DMS53 treated with DMSO at 0.1 percent for 48 hours (cell line): ENCODE measurements around the gene AACS.
"Not testable (repeated sequence)": the region's sequence is repeated elsewhere in the genome, so short reads cannot be mapped to it uniquely, and the experiment has no call there.

Experiments
- DNase-seq: peaks from one replicate; lab custom pipeline; 2025; ENCODE audit not compliant: unreplicated experiment; lab: John Stamatoyannopoulos, UW

Gene AACS

DNA sequence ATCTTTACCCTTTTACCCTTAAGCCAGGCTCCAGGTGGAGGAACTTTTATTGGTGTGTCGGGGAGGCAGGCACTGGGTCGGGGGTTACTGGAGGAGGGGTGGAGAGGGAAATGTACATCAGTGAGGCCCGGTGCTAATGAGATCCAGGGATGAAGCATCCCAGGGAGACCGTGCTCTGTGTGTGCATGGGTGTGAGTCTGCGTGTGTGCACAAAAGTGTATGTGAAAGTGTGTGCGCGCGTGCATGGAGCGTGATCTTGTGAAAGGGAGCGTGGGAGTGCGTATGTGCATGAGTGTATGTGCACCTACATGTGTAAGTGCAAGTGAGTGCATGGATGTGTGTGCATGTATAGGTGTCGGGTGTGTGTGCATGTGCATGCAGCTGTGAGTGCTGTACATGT is 55.3 kb downstream of the AACS start:
- DNase-seq = no peak

DNA sequence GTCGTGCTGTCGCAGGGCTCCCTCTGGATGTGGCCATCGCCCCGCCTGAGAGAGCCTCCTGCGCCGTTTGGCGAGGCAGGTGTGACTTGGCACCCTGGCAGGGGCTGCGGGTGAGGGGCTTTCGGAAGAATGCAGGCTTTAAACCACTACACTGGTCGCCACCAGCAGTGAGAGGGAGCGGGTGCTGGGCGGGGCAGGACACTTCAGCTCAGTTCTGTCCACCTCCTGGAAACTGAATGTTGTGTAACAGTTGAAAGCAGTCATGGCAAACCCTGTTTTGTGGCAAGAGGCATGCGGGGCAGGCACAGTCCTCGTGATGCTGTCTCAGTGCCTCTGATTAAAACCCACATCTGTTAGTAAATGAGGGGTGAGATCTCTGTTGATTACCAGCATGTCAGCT is 55.9 kb downstream of the AACS start:
- DNase-seq = no peak

DNA sequence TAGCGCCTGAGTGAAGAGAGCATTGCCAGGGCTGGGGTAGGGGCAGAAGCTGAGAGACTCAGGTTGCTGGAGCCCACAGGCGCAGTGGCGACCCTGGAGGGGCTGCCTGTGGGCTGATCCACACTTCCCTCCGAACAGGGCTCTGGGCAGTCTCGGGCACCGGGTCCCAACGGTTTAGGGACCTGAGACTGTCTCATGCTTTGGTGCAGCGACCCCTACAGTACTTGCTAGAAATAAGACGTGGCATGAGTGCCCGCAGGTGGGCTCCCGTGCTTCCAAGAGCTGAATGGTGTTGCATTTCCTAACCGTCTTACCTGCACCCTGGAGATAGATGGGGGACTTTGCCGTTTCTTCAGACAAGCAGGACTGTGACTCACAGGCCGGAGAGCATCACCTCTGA is 57.4 kb downstream of the AACS start:
- DNase-seq = no peak

DNA sequence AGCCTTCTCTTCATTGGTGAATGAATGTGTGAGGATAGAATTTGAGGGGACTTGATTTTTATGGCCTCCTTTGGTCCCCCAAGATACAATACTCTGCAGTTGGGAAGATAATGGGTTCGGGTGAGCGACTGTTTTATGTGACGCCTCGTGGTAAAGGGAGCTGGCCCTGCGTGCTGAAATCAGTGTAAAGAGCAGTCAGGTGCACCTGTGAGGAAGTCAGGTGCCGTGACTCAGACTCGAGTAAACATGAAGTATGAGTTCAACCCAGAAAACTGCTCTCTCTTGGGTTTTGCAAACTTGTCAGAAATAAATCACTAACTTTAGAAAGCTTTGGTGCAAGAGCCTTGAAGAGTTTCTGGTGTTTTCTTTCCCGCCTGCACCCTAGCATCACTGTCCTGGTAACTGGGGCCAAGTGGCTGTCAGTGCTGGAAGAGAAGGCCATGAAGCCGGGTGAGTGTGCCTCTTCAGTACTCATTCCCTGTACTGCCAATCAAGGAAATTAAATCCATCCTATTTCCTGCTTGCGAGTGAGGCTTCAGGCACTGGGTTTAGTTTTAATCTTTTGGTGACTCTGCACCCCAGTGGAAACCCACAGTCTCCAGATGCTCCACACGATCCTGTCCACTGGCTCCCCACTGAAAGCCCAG is 59.2 kb downstream of the AACS start:
- peak; percentile 82 for DNase-seq

DNA sequence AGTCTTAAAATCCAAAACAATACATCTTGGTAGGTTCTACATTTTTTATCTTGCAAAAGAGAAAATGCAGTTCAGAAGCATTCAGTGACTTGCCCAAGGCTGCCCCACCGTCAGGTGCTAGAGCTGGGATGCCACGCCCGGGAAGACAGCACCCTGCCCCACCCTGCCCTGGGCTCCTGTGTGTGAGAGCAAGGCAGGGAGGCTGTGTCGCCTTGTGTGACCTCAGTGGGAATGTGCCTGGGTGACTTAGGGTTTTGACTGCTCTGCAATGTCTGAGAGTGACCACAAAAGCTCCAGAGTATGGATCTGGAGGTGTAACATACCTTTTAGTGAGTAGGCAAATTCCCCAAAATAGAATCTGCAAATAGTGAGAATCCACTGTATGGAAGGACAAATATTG is 60.0 kb downstream of the AACS start:
- DNase-seq = no peak

DNA sequence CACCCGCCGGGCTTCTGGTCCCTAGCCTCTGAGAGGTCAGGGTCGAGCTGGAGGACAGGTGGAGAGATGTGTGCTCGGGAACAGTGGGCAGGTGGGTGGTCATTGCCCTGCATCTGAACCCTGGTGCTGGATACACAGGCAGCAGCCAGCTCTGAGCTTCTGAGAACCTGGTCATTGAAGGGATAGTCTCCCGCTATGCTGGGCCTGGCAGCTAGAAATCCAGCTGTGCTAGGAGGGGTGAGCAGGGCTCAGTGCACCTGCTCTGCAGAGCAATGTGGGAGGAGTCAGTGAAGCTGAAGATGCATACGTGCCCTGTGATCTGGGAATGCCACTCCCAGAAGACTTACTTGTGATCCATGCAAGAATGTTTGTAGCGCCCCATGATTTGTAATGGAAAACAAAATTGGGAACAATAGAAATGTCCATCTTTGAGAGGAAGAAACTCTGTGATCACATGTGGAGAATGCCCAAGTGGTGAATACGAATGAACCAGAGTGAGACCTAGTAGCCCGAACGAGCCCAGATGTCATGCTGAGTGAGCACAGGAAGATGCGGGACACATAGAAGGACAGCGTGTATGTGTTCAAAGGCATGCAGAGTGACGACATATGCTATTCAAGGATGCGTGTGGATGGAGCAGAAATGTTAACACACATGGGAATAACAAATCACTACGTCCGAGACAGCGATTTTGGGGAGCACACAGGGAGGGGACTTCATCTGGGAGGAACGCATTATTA is 63.4 kb downstream of the AACS start:
- no peak for DNase-seq

DNA sequence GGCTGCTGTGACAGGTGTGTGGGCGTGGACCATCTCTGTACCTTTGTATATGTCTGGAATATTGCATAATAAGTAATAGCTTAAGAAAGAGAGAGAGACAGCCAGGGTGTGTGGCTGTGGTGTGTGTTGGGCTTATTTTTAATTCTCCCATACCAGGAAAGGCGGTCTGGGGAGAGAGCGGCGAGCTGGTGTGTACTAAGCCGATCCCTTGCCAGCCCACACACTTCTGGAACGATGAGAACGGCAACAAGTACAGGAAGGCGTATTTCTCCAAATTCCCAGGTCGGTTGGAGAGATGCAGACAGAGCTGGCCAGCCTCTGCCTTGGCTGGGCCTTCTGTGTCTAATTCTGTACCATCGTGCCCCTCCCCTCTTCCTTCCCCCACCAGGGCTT is 63.9 kb downstream of the AACS start:
- no peak for DNase-seq

DNA sequence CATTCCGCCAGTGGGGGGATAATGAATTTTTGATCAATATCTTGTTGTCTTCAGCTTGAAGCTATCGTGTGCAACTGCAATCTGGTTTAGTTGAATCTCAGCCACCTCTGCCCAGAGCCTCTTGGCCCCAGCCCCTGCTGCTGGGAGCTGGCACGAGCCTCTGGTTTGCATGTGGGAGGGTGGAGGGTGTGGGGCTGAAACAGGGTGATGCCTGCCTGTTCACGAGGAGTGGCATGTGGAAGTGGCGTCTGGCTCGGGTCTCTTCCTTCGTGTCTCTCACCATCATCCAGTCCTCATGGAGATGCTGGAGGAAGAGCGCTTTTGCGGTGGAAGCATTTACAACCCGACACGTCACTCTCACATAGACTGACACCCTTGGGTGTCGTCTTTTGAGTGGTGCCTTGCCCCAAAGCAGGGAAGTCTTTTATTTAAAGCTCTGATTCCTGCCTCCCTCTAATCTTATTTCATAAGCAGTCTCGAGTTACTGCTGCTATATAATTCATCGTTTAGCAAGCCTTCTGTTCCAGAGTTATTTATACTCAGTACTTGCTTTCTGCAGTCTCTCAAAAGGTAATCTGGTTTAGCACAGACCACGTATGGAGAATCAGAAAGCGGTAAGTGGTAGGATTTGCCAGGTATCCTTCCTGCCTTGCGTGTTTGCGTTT is 64.5 kb downstream of the AACS start:
- DNase-seq = no peak

DNA sequence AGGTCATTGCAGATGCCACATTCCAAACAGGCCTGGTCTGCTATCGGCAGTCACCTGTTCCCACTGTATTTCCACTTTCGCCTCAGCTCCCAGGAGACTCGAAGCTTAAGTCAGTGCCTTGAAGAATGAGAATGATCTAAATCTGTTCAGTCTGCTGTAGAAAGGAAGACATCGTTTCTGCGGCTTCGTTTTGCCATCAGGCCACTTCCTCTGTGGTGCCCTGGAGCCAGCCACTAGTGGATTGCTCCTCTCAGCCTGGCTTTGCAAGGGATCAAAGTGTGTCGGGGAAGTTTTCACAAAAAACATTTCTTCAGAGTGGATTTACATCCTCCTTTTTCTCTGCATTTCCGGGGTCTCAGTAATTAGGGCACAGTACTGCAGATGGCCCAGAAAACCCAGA is 66.7 kb downstream of the AACS start:
- no peak for DNase-seq

DNA sequence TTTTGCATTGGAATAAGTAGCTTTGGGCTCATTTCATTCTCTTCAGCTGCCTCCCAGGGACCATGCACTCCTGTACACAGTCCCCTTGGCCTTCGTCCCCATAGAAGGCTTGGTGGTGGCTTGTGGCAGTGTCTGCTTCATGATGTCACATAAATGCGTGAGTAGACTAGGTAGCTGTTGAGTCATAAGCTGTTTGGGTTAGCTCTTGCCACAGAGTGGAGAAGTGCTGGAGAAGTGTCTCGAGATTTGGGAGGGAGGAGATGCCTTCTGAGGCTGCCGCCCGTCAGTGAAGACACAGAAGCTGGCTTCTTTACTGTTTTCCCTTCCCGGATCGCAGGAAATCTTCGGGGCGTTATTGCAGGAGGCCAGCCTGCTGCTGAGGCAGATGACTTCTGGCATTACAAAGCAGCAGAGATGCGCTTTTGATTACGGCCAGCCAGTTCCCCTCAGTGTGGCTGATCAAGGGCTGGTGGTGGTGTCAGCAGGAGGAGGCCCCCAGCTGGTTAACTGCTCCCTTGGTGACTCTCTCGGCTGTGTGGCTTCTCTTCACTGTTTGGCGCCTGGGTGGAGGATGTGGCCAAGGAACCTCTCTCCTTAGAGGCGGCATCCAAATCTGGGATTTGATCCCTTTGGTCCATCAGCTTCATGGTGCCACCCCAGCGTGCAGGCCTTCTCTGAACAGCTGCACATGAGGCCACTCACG is 67.6 kb downstream of the AACS start:
- DNase-seq = no peak

DNA sequence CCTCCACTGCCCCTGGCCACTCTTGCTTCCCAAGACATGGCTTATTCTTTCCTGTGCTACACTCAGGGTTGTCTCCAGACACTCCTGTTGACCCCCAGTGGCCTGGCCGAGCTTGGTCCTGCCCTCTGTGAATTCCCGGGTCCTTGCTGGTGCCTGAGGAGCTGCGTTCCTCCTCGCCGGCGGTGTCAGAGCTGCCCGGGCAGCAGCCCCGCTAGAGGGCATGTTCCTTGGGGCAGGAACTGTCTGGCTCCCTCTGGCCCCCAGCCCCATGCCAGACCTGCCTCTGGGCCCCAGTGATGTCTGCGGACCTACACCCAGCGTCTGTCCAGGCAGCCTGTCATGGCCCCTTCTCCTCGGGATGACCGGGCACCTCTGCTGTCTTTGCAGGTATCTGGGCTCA is 68.4 kb downstream of the AACS start:
- DNase-seq = no peak

DNA sequence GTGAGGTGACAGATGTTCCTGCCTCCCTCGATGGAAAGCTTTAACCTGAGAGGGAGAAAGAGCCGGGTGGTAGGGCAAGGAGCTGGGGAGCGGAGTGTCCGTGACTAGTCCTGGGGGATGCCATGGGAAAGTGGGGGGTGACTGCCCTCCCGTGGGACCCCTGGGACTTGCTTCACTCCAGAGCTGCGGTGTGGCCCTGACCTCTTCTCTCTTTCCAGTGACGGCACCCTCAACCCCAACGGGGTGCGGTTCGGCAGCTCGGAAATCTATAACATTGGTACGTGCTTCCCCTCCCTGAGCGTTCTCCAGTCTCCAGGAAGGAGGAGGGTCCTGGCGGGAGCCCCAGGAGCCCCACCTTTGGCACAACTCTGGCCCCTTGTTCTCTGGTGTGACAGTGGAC is 69.3 kb downstream of the AACS start:
- no peak for DNase-seq

DNA sequence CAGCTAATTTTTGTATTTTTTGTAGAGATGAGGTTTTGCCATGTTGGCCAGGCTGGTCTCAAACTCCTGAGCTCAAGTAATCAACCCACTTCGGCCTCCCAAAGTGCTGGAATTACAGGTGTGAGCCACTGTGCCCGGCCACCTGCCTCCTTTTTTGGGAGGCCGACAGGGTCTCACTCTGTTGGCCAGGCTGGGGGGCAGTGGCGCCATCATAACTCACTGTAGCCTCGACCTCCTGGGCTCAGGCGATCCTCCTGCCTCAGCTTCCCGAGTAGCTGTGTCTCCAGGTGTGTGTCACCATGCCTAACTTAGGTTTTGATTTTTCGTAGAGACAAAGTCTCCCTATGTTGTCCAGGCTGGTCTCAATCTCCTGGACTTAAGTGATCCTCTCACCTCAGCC is 70.7 kb downstream of the AACS start:
- no peak for DNase-seq

DNA sequence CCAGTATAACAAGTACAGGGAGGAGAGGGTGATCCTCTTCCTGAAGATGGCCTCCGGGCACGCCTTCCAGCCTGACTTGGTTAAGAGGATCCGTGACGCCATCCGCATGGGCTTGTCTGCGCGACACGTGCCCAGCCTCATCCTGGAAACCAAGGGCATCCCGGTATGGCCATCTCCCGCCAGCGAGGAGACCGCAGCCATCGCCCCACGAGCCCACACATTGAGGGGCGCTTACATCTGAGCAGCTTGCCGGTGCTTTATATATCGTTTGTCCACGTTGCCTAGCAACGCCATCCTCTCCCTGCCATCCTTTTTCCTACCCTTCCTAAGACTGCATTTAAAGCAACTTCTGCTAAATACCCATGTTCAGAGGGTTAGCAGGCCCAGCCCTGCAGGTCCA is 71.5 kb downstream of the AACS start:
- DNase-seq = no peak

DNA sequence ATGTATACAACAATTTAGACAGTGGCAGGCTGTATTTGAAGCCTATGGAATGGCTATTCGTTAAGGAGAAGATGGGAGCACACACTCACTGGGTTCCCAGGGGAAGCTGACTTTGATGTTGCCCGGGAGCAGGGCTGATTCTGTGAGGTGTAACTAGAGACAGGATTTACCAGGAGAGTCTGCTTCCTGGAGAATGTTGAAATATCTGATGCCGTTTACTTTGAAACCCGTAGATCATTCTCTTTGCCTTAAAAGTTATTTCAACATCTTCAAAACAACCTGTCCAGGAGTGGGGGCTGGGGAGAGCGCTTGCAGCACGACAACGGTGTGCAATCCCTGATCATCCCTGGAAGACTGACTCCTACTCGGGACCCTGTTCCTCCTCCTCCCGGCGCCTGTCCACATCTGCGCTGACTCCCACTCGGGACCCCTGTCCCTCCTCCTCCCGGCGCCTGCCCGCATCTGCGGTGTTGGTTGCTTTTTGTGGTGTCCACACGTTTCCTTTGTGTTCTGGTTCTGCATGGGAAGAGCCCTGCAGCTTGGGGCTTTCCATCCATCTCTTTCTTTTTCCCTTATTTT is 72.6 kb downstream of the AACS start:
- no peak for DNase-seq

DNA sequence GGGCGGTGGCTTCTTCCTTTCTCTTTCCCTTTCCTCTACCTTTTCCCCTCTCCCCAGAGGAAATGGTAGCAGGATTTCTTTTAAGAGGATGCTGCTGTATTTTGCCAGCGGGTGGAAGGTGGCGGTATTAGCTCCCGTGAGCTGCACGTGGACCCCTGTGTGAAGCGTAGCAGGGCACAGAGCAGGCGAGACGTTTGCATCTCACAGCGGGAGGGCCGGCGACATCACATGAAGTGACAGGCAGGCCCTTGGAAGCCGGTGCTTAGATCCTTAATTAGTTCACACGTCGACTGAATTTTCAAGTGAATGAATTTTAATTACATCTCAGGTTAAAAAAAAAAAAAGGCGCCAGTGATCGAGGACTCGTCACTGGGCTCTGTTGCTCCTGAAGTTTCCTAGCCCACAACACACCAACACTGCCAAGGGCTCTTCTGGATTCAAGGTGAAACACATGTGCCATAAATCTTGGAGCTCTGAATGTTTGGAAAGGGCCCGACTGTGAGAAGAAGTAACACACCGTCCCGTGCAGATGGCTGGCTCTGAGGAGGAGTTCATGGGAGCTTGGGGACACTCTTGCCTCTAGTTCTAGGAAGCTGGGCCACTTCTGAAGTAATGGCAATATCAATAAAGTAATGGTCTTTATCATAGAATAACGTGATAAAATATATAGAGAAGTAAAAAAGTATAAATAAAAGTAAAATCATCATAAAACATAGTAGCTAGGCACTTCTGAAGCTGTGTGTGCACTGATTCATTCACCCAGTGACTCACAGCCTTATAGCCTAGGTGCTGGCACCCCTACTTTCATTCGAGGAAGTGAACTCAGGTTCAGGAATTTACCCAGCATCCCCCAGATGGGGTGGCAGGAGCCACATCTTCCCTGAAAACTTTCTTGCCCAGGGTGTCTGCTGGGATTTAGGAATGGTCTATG is 75.3 kb downstream of the AACS start:
- no peak for DNase-seq

DNA sequence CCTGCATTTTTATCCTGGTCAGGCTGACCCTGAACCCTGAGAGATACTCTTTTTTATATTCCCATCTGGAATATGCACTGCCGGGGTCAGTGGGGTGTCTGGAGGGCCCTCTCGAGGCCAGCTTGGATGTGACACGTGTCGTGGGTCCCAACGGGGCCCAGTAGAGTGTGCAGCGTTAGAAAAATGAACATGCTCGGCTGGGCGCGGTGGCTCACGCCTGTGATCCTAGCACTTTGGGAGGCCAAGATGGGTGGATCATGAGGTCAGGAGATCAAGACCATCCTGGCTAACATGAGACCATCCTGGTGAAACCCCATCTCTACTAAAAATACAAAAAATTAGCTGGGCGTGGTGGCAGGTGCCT is 76.0 kb downstream of the AACS start:
- not testable (repeated sequence) for DNase-seq

DNA sequence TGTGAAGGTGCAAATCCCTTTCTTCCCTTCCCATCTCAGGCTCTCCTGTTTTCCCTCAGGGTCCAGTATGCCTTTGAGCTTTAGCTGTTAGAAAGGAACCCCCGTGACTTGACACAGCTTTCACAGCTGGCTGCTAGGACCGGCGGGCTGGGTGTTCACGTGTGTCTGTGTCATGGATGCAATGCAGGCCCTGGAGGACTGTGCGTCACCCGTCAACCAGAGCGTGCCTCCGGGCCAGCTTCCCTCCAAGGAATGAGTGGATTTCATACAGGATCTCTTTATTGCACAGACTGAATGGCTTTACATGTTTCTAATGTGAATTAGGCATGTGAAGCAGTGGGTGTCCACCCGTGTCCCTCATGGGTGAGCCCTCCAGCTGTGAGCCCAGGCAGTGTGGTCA is 77.4 kb downstream of the AACS start:
- no peak for DNase-seq

DNA sequence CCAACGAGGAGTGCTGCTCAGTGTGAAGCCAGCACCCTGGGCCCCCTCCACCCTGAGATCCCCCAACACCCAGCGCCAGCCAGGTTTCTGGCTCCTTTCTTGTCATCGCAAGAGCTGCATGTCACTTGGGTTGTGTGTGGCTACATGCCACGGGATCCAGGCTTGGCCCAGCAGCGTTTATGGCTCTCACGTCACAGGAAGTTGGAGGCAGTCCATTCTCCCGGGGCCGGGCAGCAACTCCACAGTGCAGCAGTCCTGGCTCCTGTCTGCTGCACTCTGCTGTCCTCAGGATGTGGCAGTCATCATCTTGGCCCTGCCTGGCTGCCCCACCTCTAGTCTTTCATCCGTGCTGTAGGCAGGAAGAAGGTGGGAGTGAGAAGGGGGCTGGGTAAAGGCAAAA is 78.3 kb downstream of the AACS start:
- no peak for DNase-seq

DNA sequence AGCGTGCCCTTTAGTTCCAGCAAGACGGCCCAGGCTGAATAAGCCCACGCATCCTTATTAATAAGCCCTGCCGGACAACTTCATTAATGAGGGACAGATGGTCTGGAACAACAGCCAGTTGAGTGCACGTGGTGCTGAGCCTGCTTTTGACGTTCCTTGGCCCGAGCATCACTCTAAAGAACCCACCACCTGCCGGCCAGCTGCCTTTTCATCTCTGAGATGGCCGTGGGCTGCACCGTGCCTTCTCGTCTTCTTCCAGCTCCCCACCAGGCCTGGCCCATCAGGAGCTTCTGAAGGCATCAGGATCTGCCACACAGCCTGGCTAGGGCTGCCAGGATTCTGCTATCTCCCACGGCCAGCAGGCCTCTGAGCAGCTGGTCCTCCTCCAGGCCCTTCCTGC is 80.0 kb downstream of the AACS start:
- no peak for DNase-seq

DNA sequence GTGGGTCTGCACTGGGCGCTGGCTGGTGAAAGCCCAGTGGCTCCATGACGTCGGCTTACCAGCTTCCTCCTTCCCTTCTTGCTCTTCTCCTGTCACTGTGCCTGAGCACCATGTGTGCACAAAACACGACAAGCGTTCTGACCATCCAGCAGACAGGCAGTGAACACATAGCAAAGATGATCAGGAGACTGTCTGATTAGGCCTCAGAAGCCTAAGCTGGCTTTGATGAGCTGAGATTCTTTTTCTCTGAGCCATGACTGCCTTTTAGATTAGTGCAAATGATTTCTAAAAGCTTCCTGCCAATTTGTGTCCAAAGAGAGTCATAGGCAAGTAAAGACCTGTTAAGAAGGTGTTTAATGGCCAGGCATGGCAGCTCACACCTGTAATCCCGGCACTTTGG is 83.1 kb downstream of the AACS start:
- DNase-seq = no peak
